Mucosa of descending colon (tissue), 3 donors: ENCODE results near the gene TRDN. TPM values are rescaled to one million over a fixed set of nuclear protein-coding genes. Genes with fewer than 3 reads are reported as not detected.

ENCODE experiments used
- ATAC-seq: fragments of 200-7000 bp; cut with Tn5 transposase; one replicate; pipeline ENCODE4 v1.9.1; 2020; ENCODE audit warnings: mild to moderate bottlenecking, moderate library complexity
- DNase-seq, 3 donors: peaks; one replicate each; pipeline ENCODE4 v3.0.0-alpha.2; 2020
- H3K36me3 ChIP-seq: fragments of 200-600 bp; one replicate; pipeline ENCODE4 v1.8.0; 2021; ENCODE audit warnings: low read depth, mild to moderate bottlenecking
- H3K4me1 ChIP-seq: fragments of 200-600 bp; one replicate; pipeline ENCODE4 v1.8.0; 2021; ENCODE audit warnings: low read depth, mild to moderate bottlenecking
- H3K4me3 ChIP-seq: fragments of 200-600 bp; one replicate; pipeline ENCODE4 v1.8.0; 2021; ENCODE audit warnings: mild to moderate bottlenecking
- H3K9me3 ChIP-seq: fragments of 200-600 bp; one replicate; pipeline ENCODE4 v1.8.0; 2021; ENCODE audit warnings: mild to moderate bottlenecking
- CTCF ChIP-seq: fragments of 200-600 bp; IDR thresholded peaks from one replicate; pipeline ENCODE4 v1.8.0; 2022; ENCODE audit warnings: antibody characterized with exemption, mild to moderate bottlenecking
- intact Hi-C, 2 donors: fragments of 100-400 bp; cut with DNase I in 1 of 2; cut with micrococcal nuclease in 1 of 2; formaldehyde crosslinking; loops; one replicate each; pipeline versions ENCODE4 v1.11.0 to v1.11.1; 2022; cut with DNase I, micrococcal nuclease
- total RNA-seq, 3 donors: library from RNA; stranded (reverse); fragmentation: NEBNext Ultra II Directional in 2 of 3; extraction: Animal tissue kit (Norgen Biotek cat#: 25700) in 2 of 3; gene quantifications; one replicate each; pipeline versions ENCODE4 v1.2.1 to v1.2.4, GENCODE V29; 2021 to 2023
- donor health status: DM: no; HTN: no; CAD: no; lungs with moderate emphysema.
- donor health status: DM: no; HTN: no; CAD: no.
- donor health status: DM: no; HTN: yes; CAD: no.

Gene TRDN
- total RNA-seq, 3 donors from 2014 or later = 0.12 to 0.51 TPM; not detected in 1

GRCh38 chr6:123658848-123659247, 22.1 kb upstream of the TRDN start:
- Histone ChIP-seq H3K9me3 (no peaks in the 10 kb centered on the region), H3K36me3 (no peaks in the 10 kb centered on the region), H3K4me3 (no peak overlapping the region), H3K4me1 (no peaks in the 10 kb centered on the region)
- intact Hi-C loops = no loop called here
- TF ChIP-seq CTCF = no peak
- no peak for ATAC-seq
- no peak for DNase-seq

- Histone ChIP-seq H3K4me1 (no peaks in the 10 kb centered on the region), H3K36me3 (no peaks in the 10 kb centered on the region), H3K9me3 (no peaks in the 10 kb centered on the region), H3K4me3 (no peak overlapping the region)
- intact Hi-C loops = no loop called here
- ATAC-seq (no peak), DNase-seq (no peak)
- no peak for TF ChIP-seq CTCF
Measured at GRCh38 chr6:123655521-123656306, 19.0 kb upstream of the TRDN start.

- ATAC-seq (no peak), DNase-seq (no peak)
- no peaks in the 10 kb centered on the region for H3K4me1 ChIP-seq
Measured at GRCh38 chr6:123648723-123649122, 12.0 kb upstream of the TRDN start.

GRCh38 chr6:123648020-123648580, 11.3 kb upstream of the TRDN start:
- ATAC-seq = no peak
- no peak for TF ChIP-seq CTCF
- H3K4me3 ChIP-seq = no peak overlapping the region
- DNase-seq = no peak
- no peaks in the 10 kb centered on the region for H3K9me3 ChIP-seq
- H3K36me3 ChIP-seq = no peaks in the 10 kb centered on the region
- intact Hi-C loops = no loop called here
- no peaks in the 10 kb centered on the region for H3K4me1 ChIP-seq

More at GRCh38 chr6:123648723-123649122, 12.0 kb upstream of the TRDN start:
- H3K4me3 ChIP-seq = no peak overlapping the region
- no peaks in the 10 kb centered on the region for H3K9me3 ChIP-seq
- intact Hi-C loops = no loop called here
- no peaks in the 10 kb centered on the region for H3K36me3 ChIP-seq
- TF ChIP-seq CTCF = no peak

GRCh38 chr6:123641497-123641896, 4.7 kb upstream of the TRDN start:
- Histone ChIP-seq H3K4me3 (no peak overlapping the region), H3K4me1 (no peaks in the 10 kb centered on the region), H3K9me3 (no peaks in the 10 kb centered on the region), H3K36me3 (no peaks in the 10 kb centered on the region)
- no peak for TF ChIP-seq CTCF
- DNase-seq (no peak), ATAC-seq (no peak)
- intact Hi-C loops = no loop called here
